ENCODE measurements around the gene LIPC. TPM values are rescaled to one million over a fixed set of nuclear protein-coding genes. Genes with fewer than 3 reads are reported as not detected.

LIPC gene
- total and polyA plus RNA-seq, 10 of the 15 experiments (the other 5 are each of a cell fraction or from before 2014, with no cell fraction given) = 0.06 to 0.31 (median 0.16) TPM; not detected in 1

- 0 out of 2 replicates have a peak overlapping the region, but pooled peaks have one; percentile 4 for H3K27ac ChIP-seq (ENCODE audit: control insufficient read depth, insufficient read depth)
- H3K4me3 ChIP-seq = no peak overlapping the region
- RAD21 ChIA-PET (ENCODE audit: unreplicated experiment) = interaction anchor here (0.6 to 1.3 kb wide), 5 partner anchors 10 to 334 kb away, joined by 3 to 7 read pairs (median 3); no protein-coding TSS in a partner anchor
- SMC1A ChIA-PET (ENCODE audit: uncharacterized antibody, unreplicated experiment) = interaction anchor here (0.8 to 3.4 kb wide), 8 partner anchors 10 to 246 kb away, joined by 3 to 20 read pairs (median 4); no protein-coding TSS in a partner anchor
- in situ Hi-C loops (cut with MboI) (no loop called here), intact Hi-C loops (cut with micrococcal nuclease; ENCODE audit: unreplicated experiment) (loop anchor here (5.0 kb wide), 1 partner anchor 44 kb away; no protein-coding TSS in a partner anchor)
- H3K36me3 ChIP-seq (ENCODE audit: control insufficient read depth in 2 of 2, insufficient read depth in 2 of 2, low read length in 1 of 2) = no peaks in the 10 kb centered on the region
- H3K79me2 ChIP-seq (ENCODE audit: control insufficient read depth, insufficient read depth, low read length) = no peaks in the 10 kb centered on the region
- H3K27me3 ChIP-seq (replicated peaks in 1 of 2; ENCODE audit: control insufficient read depth in 2 of 2, insufficient read depth in 2 of 2, low read length in 1 of 2) = no peaks in the 10 kb centered on the region
- POLR2A ChIA-PET = interaction anchor here (0.6 kb wide), 3 partner anchors 18 to 283 kb away, joined by 3 to 11 read pairs (median 3); no protein-coding TSS in a partner anchor
- H3K4me1 ChIP-seq (ENCODE audit: control insufficient read depth, insufficient read depth, low read length) = peaks cover 48% of the 10 kb centered on the region
- FAIRE-seq (no peak), DNase-seq (ENCODE audit: low read depth, low spot score) (peak; percentile 20), ATAC-seq (peak; percentile 28; the same call in 2 of the 3 replicates)
- no peaks in the 10 kb centered on the region; the same call in none of the 3 replicates for H3K9me3 ChIP-seq (replicated peaks; ENCODE audit: control insufficient read depth, insufficient read depth, low read length)
- no peaks in the 10 kb centered on the region for H4K20me1 ChIP-seq (ENCODE audit: control insufficient read depth, insufficient read depth)
- H2AFZ ChIP-seq (ENCODE audit: control insufficient read depth, low read depth, low read length) = peak overlapping the region; percentile 20
- H3K9ac ChIP-seq (ENCODE audit: control insufficient read depth, insufficient read depth, low read length) = no peak overlapping the region
- H3K4me2 ChIP-seq (ENCODE audit: control insufficient read depth, insufficient read depth) = no peak overlapping the region
- CTCF ChIA-PET = interaction anchor here (0.7 to 1.8 kb wide), 3 partner anchors 24 to 41 kb away, joined by 3 to 6 read pairs (median 4); no protein-coding TSS in a partner anchor
- WGBS (ENCODE audit: insufficient coverage, insufficient replicate concordance, low lambda C conversion rate, missing lambda C conversion rate) = 58% methylated on average over 8 of the region's 8 CpGs
- no TSS peak for BruUV-seq (replicated peaks)
- TF ChIP-seq GABPA (IDR thresholded peaks at IDR 0.05; ENCODE audit: low read depth) (0 out of 2 replicates have a peak, but pooled peaks have one; percentile 21), SUPT20H (IDR thresholded peaks at IDR 0.05; ENCODE audit: borderline replicate concordance, control insufficient read depth, low read depth, low read length) (no peak), E2F8 (IDR thresholded peaks at IDR 0.05; ENCODE audit: low read depth, partially characterized antibody) (no peak), ZNF687 (IDR thresholded peaks at IDR 0.05) (peak; percentile 74), ZNF592 (IDR thresholded peaks at IDR 0.05) (no peak), ZZZ3 (IDR thresholded peaks at IDR 0.05; ENCODE audit: control insufficient read depth, insufficient read length, low read depth) (no peak), NFYA (IDR thresholded peaks at IDR 0.05; ENCODE audit: borderline replicate concordance, low read depth, low read length) (no peak), HDAC2 (IDR thresholded peaks at IDR 0.05) (no peak), MLLT1 (IDR thresholded peaks at IDR 0.05) (no peak), SP1 (IDR thresholded peaks at IDR 0.05; ENCODE audit: low read depth, low read length) (no peak)
Observed at GRCh38 chr15:58515807-58516206, 84.0 kb downstream of the LIPC start.

All from GM12878 (cell line).